Upper lobe of left lung (tissue), 6 donors: ENCODE data around the gene SLC26A11. TPM values are rescaled to one million over a fixed set of nuclear protein-coding genes. Genes with fewer than 3 reads are reported as not detected.
A peak's percentile ranks its signal among the peaks of the same experiment; 100 is the strongest.
"Not testable (repeated sequence)": the region's sequence is repeated elsewhere in the genome, so short reads cannot be mapped to it uniquely, and the experiment has no call there.

Experiments used
- ATAC-seq, 2 donors: fragments of 200-7000 bp; cut with Tn5 transposase; one replicate each; pipeline ENCODE4 v1.9.1; 2022; ENCODE audit warnings: mild to moderate bottlenecking in 2 of 2, moderate library complexity in 2 of 2; ENCODE audit not compliant: low FRiP score in 2 of 2
- DNase-seq, 2 donors: peaks; one replicate each; pipeline ENCODE4 v3.0.0-alpha.2; 2019 to 2020
- H3K27ac ChIP-seq, 4 donors: fragments of 200-600 bp; sonication (generic); one replicate each; pipeline ENCODE4 v1.5.1; 2016 to 2019
- H3K27me3 ChIP-seq, 4 donors: fragments of 200-600 bp; sonication (generic); one replicate each; pipeline ENCODE4 v1.5.1; 2017 to 2019
- H3K36me3 ChIP-seq, 4 donors: fragments of 200-600 bp; sonication (generic); one replicate each; pipeline ENCODE4 v1.5.1; 2016 to 2019
- H3K4me1 ChIP-seq, 4 donors: fragments of 200-600 bp; sonication (generic); one replicate each; pipeline ENCODE4 v1.5.1; 2018 to 2019
- H3K4me3 ChIP-seq, 4 donors: fragments of 200-600 bp; sonication (generic); one replicate each; pipeline ENCODE4 v1.5.1; 2017 to 2019; ENCODE audit warnings: mild to moderate bottlenecking in 2 of 4, moderate library complexity in 1 of 4
- H3K9me3 ChIP-seq, 4 donors: fragments of 200-600 bp; sonication (generic); one replicate each; pipeline ENCODE4 v1.5.1; 2018 to 2019
- EP300 ChIP-seq, 4 donors: sonication (generic); formaldehyde crosslinking; IDR thresholded peaks; one replicate each; pipeline ENCODE4 v1.5.1; 2017; ENCODE audit warnings: antibody characterized with exemption in 4 of 4, control low read depth in 2 of 4
- POLR2A ChIP-seq, 4 donors: fragments of 450-650 bp; IDR thresholded peaks; one replicate each; pipeline ENCODE4 v1.5.1; 2016 to 2017; ENCODE audit warnings: antibody characterized with exemption in 4 of 4, mild to moderate bottlenecking in 2 of 4
- POLR2AphosphoS5 ChIP-seq, 2 donors: sonication (generic); formaldehyde crosslinking; IDR thresholded peaks; one replicate each; pipeline ENCODE4 v1.5.1; 2017; ENCODE audit warnings: antibody characterized with exemption in 2 of 2
- WGBS, 2 donors: methylation state at CpG; one replicate each; pipeline ENCODE4 v1.1.5; 2017 to 2018; 5-methylcytosine and 5-hydroxymethylcytosine counted together
- total RNA-seq, 6 donors: library from RNA; depleted of rRNA in 4 of 6; stranded (reverse); fragments of >200 nt in 4 of 6; gene quantifications; one replicate each; pipeline versions ENCODE4 v1.1.0 to v1.2.1, GENCODE V29; 2016 to 2021
- TF ChIP-seq, protein P1 (sequence below), 6 experiments: fragments of 450-650 bp in 4 of 6; fragments of 200-600 bp in 2 of 6; sonication (generic) in 2 of 6; IDR thresholded peaks; one replicate each; pipeline ENCODE4 v1.5.1; 2016 to 2019; ENCODE audit warnings: antibody characterized with exemption in 6 of 6
- donor health status: DM: no; HTN: no; CAD: no; lungs with moderate emphysema.
- donor health status: DM: no; HTN: yes; CAD: no; lungs with severe emphysema.

SLC26A11 gene
- total RNA-seq, 6 donors from 2014 or later = 14.8 to 162 (median 43.1) TPM

DNA sequence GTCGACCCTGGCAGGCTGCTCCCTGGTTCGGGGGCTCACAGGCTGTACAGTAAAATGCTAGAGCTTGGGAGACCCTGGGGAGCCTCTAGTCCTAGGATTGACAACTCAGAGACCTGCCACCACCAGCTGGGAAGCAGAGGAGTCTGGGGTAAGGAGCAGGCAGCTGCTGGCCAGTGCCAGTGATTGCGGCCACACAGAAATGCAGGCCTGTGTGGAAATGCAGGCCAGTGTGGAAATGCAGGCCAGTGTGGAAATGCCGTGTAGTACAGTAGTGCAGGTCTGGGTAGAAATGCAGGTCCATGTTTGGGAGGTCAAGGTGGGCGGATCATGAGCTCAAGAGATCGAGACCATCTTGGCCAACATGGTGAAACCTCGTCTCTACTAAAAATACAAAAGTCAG, 23.6 kb upstream of the SLC26A11 start:
- no peak for DNase-seq
- Histone ChIP-seq H3K27me3 (no peaks in the 10 kb centered on the region), H3K4me1 (peaks cover 4 to 10% (median 8%) of the 10 kb centered on the region in 4 donors), H3K27ac (no peak overlapping the region), H3K36me3 (no peaks in the 10 kb centered on the region), H3K4me3 (no peak overlapping the region), H3K9me3 (no peaks in the 10 kb centered on the region)
- 92 to 96% methylated on average over 5 to 7 of the region's 7 CpGs for WGBS, 2 donors
- ATAC-seq = no peak
- TF ChIP-seq POLR2A (IDR thresholded peaks at IDR 0.05) = no peak
- no peak for TF ChIP-seq POLR2AphosphoS5 (IDR thresholded peaks at IDR 0.05)
- TF ChIP-seq, protein P1, sequence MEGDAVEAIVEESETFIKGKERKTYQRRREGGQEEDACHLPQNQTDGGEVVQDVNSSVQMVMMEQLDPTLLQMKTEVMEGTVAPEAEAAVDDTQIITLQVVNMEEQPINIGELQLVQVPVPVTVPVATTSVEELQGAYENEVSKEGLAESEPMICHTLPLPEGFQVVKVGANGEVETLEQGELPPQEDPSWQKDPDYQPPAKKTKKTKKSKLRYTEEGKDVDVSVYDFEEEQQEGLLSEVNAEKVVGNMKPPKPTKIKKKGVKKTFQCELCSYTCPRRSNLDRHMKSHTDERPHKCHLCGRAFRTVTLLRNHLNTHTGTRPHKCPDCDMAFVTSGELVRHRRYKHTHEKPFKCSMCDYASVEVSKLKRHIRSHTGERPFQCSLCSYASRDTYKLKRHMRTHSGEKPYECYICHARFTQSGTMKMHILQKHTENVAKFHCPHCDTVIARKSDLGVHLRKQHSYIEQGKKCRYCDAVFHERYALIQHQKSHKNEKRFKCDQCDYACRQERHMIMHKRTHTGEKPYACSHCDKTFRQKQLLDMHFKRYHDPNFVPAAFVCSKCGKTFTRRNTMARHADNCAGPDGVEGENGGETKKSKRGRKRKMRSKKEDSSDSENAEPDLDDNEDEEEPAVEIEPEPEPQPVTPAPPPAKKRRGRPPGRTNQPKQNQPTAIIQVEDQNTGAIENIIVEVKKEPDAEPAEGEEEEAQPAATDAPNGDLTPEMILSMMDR (IDR thresholded peaks at IDR 0.05) = no peak
- TF ChIP-seq EP300 (IDR thresholded peaks at IDR 0.05) = no peak

DNA sequence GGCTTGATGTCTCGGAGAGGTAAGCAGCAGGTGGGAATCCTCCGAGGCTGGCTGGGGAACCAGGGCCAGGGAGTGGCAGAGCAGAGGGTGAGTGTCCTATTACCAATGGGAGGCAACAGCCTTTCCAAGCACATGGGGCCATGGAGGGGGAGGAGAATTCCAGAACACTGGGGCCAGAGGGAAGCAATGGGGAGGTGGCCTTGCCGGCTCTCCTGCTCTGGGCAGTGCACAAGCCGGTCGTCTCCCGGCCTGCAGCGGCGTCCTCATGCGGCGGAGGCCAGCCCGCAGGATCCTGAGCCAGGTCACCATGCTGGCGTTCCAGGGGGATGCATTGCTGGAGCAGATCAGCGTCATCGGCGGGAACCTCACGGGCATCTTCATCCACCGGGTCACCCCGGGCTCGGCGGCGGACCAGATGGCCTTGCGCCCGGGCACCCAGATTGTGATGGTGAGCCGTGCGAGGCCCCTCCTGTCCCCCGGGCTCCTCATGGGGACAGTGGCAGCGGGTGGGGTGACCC, 22.0 kb upstream of the SLC26A11 start:
- WGBS, 2 donors = 63 to 81% methylated on average over 4 to 20 of the region's 27 CpGs
- Histone ChIP-seq H3K36me3 (no peaks in the 10 kb centered on the region), H3K4me3 (no peak overlapping the region), H3K27ac (no peak overlapping the region), H3K9me3 (no peaks in the 10 kb centered on the region), H3K4me1 (no peaks in the 10 kb centered on the region), H3K27me3 (no peaks in the 10 kb centered on the region)
- TF ChIP-seq, protein P1 (IDR thresholded peaks at IDR 0.05) = no peak
- TF ChIP-seq EP300 (IDR thresholded peaks at IDR 0.05) = no peak
- TF ChIP-seq POLR2A (IDR thresholded peaks at IDR 0.05) = no peak
- TF ChIP-seq POLR2AphosphoS5 (IDR thresholded peaks at IDR 0.05) = no peak
- DNase-seq (peak in 1 of 2 donors; percentile 81), ATAC-seq (no peak)

DNA sequence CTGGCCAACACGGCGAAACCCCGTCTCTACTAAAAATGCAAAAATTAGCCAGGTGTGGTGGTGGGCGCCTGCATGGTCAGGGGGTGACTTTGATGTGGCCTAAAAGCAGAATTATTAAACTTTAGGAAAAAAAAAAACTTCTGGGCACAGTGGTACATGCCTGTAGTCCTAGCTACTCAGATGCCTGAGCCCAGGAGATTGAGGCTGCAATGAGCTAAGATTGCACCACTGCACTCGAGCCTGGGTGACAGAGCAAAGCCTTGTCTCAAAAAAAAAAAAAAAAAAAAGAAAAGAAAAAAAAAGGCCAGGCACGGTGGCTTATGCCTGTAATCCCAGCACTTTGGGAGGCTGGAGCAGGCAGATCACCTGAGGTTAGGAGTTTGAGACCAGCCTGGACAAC, 20.9 kb upstream of the SLC26A11 start:
- H3K4me3 ChIP-seq, H3K27ac ChIP-seq, H3K27me3 ChIP-seq, H3K4me1 ChIP-seq, DNase-seq, H3K36me3 ChIP-seq, ATAC-seq, H3K9me3 ChIP-seq: not testable (repeated sequence)
- WGBS, 2 donors = 77 to 78% methylated on average over 5 to 6 of the region's 6 CpGs

DNA sequence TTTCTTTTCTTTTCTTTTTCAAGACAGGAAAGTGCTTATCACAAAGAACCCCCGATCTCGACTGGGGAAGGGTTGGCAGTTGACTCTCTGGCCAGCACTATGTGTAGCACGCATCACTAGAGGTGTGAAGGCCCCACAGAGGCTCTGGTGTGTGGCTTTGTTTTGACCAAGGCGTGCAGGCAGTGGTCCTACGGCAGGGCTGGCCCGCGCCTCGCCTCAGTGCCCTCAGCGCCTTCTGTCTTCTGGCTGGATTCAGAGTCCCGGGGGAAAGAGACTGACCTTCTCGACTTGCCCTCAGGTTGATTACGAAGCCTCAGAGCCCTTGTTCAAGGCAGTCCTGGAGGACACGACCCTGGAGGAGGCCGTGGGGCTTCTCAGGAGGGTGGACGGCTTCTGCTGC, 18.8 kb upstream of the SLC26A11 start:
- no peak for TF ChIP-seq POLR2A (IDR thresholded peaks at IDR 0.05)
- TF ChIP-seq POLR2AphosphoS5 (IDR thresholded peaks at IDR 0.05) = no peak
- TF ChIP-seq, protein P1 (IDR thresholded peaks at IDR 0.05) = no peak
- TF ChIP-seq EP300 (IDR thresholded peaks at IDR 0.05) = no peak
- DNase-seq = no peak
- Histone ChIP-seq H3K27me3 (no peaks in the 10 kb centered on the region), H3K36me3 (peaks cover 0 to 3% (median 0%) of the 10 kb centered on the region in 4 donors), H3K9me3 (no peaks in the 10 kb centered on the region), H3K4me1 (no peaks in the 10 kb centered on the region), H3K27ac (no peak overlapping the region), H3K4me3 (no peak overlapping the region)
- ATAC-seq = no peak
- 91 to 94% methylated on average over 10 to 15 of the region's 15 CpGs for WGBS, 2 donors

DNA sequence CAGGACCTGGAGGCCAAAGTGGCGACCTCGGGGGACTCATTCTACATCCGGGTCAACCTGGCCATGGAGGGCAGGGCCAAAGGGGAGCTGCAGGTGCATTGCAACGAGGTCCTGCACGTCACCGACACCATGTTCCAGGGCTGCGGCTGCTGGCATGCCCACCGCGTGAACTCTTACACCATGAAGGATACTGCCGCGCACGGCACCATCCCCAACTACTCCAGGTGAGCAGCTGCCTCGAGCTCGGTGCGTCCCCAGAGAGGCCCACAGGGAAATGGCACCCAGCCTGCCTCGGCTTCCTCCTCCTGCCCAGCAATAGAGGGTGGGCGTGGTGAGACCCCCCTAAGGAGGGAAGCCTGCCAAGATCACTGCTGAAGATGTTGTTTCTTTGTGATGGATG, 18.0 kb upstream of the SLC26A11 start:
- 89 to 92% methylated on average over 10 to 17 of the region's 17 CpGs for WGBS, 2 donors
- no peaks in the 10 kb centered on the region for H3K9me3 ChIP-seq
- no peak for TF ChIP-seq POLR2A (IDR thresholded peaks at IDR 0.05)
- TF ChIP-seq EP300 (IDR thresholded peaks at IDR 0.05) = no peak
- TF ChIP-seq POLR2AphosphoS5 (IDR thresholded peaks at IDR 0.05) = no peak
- TF ChIP-seq, protein P1 (IDR thresholded peaks at IDR 0.05) = no peak

More for the DNA sequence above, 18.0 kb upstream of the SLC26A11 start:
- Histone ChIP-seq H3K4me3 (no peak overlapping the region), H3K36me3 (peaks cover 0 to 3% (median 0%) of the 10 kb centered on the region in 4 donors), H3K27me3 (no peaks in the 10 kb centered on the region), H3K4me1 (no peaks in the 10 kb centered on the region), H3K27ac (no peak overlapping the region)
- peak in 1 of 2 donors; percentile 61 for DNase-seq
- no peak for ATAC-seq
